Measurements from ENCODE around the gene MRI1. TPM values are rescaled to one million over a fixed set of nuclear protein-coding genes. Genes with fewer than 3 reads are reported as not detected.

Gene MRI1
- total RNA-seq (2014; rRNA removed; shearing (Covaris generic)): 80.2 and 93.2 TPM in 2 replicates

GRCh38 chr19:13764101-13764807 lies at the start of gene MRI1:
MRI1 (plus strand) TSS chr19:13764522; CDS start chr19:13764589, 67 bp downstream.

GRCh38 chr19:13774217-13775191 lies 10.2 kb downstream of the MRI1 start, which contains the start of gene C19orf53:
C19orf53 (plus strand) TSS chr19:13774456; CDS start chr19:13774478, 22 bp downstream.

GRCh38 chr19:13794757-13795589 lies 30.7 kb downstream of the MRI1 start, which contains the start of gene ZSWIM4:
ZSWIM4 (plus strand) TSS chr19:13795443; CDS start chr19:13795649, 206 bp downstream.

Small RNA genes within 50 kb of the gene (small RNA-seq; reads per million reads assigned to genes)
- not detected for gene RN7SL619P

Other genes starting within 250 kb of the MRI1 start
- gene C19orf53, start 9.9 kb downstream of the MRI1 start, total RNA-seq (2014; rRNA removed; shearing (Covaris generic)): 255 and 270 TPM in 2 replicates
- 7.9 and 11.6 TPM in 2 replicates for gene ZSWIM4, start 30.9 kb downstream of the MRI1 start, total RNA-seq (2014; rRNA removed; shearing (Covaris generic))
- gene NANOS3, start 112.6 kb downstream of the MRI1 start, total RNA-seq (2014; rRNA removed; shearing (Covaris generic)): not detected in 2 replicates
- 3.0 and 5.6 TPM in 2 replicates for gene BRME1, start 141.6 kb downstream of the MRI1 start, total RNA-seq (2014; rRNA removed; shearing (Covaris generic))
- gene CC2D1A, start 141.7 kb downstream of the MRI1 start, total RNA-seq (2014; rRNA removed; shearing (Covaris generic)): 44.1 and 52.4 TPM in 2 replicates
- 0.24 TPM in 1 of 2 replicates, not detected in the other for gene PODNL1, start 173.9 kb downstream of the MRI1 start, total RNA-seq (2014; rRNA removed; shearing (Covaris generic))
- gene DCAF15, start 188.0 kb downstream of the MRI1 start, total RNA-seq (2014; rRNA removed; shearing (Covaris generic)): 54.0 and 59.6 TPM in 2 replicates
- gene RFX1, start 241.8 kb downstream of the MRI1 start, total RNA-seq (2014; rRNA removed; shearing (Covaris generic)): 7.1 and 9.0 TPM in 2 replicates

All from A375 (cell line).